Sigmoid colon (tissue), 7 donors: Measurements from ENCODE around the gene NCKAP5. TPM values are rescaled to one million over a fixed set of nuclear protein-coding genes. Genes with fewer than 3 reads are reported as not detected.

Experiments used
- DNase-seq: peaks from one replicate; pipeline ENCODE4 v3.0.0-alpha.2; 2019
- H3K27ac ChIP-seq, 4 donors: fragments of 200-600 bp; sonication (generic); one replicate each; pipeline ENCODE4 v1.5.1; 2016 to 2019; ENCODE audit warnings: mild to moderate bottlenecking in 1 of 4
- H3K27me3 ChIP-seq, 3 donors: fragments of 200-600 bp; sonication (generic); one replicate each; pipeline ENCODE4 v1.5.1; 2019; ENCODE audit warnings: mild to moderate bottlenecking in 1 of 3
- H3K36me3 ChIP-seq, 4 donors: fragments of 200-600 bp; sonication (generic); one replicate each; pipeline ENCODE4 v1.5.1; 2016 to 2019
- H3K4me1 ChIP-seq, 4 donors: fragments of 200-600 bp; sonication (generic); one replicate each; pipeline ENCODE4 v1.5.1; 2017 to 2019
- H3K4me3 ChIP-seq, 4 donors: fragments of 200-600 bp; sonication (generic); one replicate each; pipeline ENCODE4 v1.5.1; 2017 to 2019; ENCODE audit warnings: mild to moderate bottlenecking in 2 of 4, moderate library complexity in 1 of 4
- H3K9me3 ChIP-seq, 4 donors: fragments of 200-600 bp in 3 of 4; sonication (generic) in 3 of 4; one replicate each; pipeline versions ENCODE4 v1.5.1 to v1.6.1; 2013 to 2019
- EP300 ChIP-seq, 4 donors: sonication (generic); formaldehyde crosslinking; IDR thresholded peaks; one replicate each; pipeline ENCODE4 v1.6.1; 2017; ENCODE audit warnings: antibody characterized with exemption in 4 of 4
- POLR2A ChIP-seq, 2 donors: fragments of 450-650 bp; IDR thresholded peaks; one replicate each; pipeline ENCODE4 v1.6.1; 2016; ENCODE audit warnings: antibody characterized with exemption in 2 of 2, mild to moderate bottlenecking in 2 of 2, moderate library complexity in 2 of 2
- POLR2AphosphoS5 ChIP-seq, 4 donors: sonication (generic); formaldehyde crosslinking; IDR thresholded peaks; one replicate each; pipeline ENCODE4 v1.6.1; 2017; ENCODE audit warnings: antibody characterized with exemption in 4 of 4
- WGBS, 2 donors: extraction: QIAGEN DNeasy Blood & Tissue Kit; methylation state at CpG; one replicate each; pipeline ENCODE4 v1.1.7; 2013; 5-methylcytosine and 5-hydroxymethylcytosine counted together
- intact Hi-C: fragments of 100-400 bp; cut with DNase I; formaldehyde crosslinking; loops from one replicate; pipeline ENCODE4 v1.15.1; 2023
- polyA plus RNA-seq, 3 donors: library from polyadenylated mRNA; stranded (reverse); fragments of 200-250 nt; gene quantifications; one replicate each; pipeline ENCODE4 v1.2.3, GENCODE V29; 2013
- total RNA-seq, 4 donors: library from RNA; depleted of rRNA; stranded (reverse); fragments of >200 nt; gene quantifications; one replicate each; pipeline ENCODE4 v1.1.0, GENCODE V29; 2016
- TF ChIP-seq, protein P1 (sequence below), 4 experiments: fragments of 450-650 bp in 3 of 4; fragments of 200-600 bp in 1 of 4; IDR thresholded peaks; one replicate each; pipeline ENCODE4 v1.5.1; 2016 to 2019; ENCODE audit warnings: antibody characterized with exemption in 4 of 4, mild to moderate bottlenecking in 3 of 4, moderate library complexity in 2 of 4
- donor health status: healthy with polysubstance abuse.
- donor health status: Bipolar disorder and iron deficiency.
- donor health status: healthy.

NCKAP5 gene
- total and polyA plus RNA-seq, 7 donors, result under 0.01 to 3.7 (median 0.60) TPM

DNA sequence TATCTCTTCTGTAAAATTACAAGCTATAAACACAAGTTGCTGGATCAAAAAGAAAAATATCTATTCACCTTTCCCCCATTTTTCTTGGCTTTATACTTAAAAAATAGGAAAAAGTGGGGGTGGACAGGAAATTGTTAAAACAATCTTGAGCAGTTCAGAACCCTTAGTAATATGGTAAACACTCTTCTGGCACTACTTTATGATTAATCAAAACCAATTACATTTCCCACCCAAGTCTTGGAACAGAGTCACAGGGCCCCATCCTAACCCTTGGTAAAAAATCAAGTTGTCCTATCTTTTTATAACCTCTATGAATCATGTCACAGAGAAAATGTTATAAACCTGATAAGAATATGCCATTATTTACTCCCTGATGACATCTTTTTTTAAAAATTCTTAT lies 570.0 kb downstream of the NCKAP5 start:
- H3K36me3 ChIP-seq, result no peaks in the 10 kb centered on the region
- H3K27me3 ChIP-seq, result no peaks in the 10 kb centered on the region
- DNase-seq, result no peak
- H3K4me1 ChIP-seq, result no peaks in the 10 kb centered on the region
- H3K9me3 ChIP-seq, result no peaks in the 10 kb centered on the region
- no peak overlapping the region for H3K27ac ChIP-seq
- no peak overlapping the region for H3K4me3 ChIP-seq
- intact Hi-C loops, result no loop called here
- TF ChIP-seq, protein P1, sequence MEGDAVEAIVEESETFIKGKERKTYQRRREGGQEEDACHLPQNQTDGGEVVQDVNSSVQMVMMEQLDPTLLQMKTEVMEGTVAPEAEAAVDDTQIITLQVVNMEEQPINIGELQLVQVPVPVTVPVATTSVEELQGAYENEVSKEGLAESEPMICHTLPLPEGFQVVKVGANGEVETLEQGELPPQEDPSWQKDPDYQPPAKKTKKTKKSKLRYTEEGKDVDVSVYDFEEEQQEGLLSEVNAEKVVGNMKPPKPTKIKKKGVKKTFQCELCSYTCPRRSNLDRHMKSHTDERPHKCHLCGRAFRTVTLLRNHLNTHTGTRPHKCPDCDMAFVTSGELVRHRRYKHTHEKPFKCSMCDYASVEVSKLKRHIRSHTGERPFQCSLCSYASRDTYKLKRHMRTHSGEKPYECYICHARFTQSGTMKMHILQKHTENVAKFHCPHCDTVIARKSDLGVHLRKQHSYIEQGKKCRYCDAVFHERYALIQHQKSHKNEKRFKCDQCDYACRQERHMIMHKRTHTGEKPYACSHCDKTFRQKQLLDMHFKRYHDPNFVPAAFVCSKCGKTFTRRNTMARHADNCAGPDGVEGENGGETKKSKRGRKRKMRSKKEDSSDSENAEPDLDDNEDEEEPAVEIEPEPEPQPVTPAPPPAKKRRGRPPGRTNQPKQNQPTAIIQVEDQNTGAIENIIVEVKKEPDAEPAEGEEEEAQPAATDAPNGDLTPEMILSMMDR (IDR thresholded peaks at IDR 0.05), result no peak
- no peak for TF ChIP-seq EP300 (IDR thresholded peaks at IDR 0.05)
- TF ChIP-seq POLR2AphosphoS5 (IDR thresholded peaks at IDR 0.05), result no peak
- no peak for TF ChIP-seq POLR2A (IDR thresholded peaks at IDR 0.05)

- Histone ChIP-seq H3K4me1 (no peaks in the 10 kb centered on the region), H3K4me3 (no peak overlapping the region), H3K9me3 (no peaks in the 10 kb centered on the region), H3K27ac (no peak overlapping the region), H3K36me3 (no peaks in the 10 kb centered on the region), H3K27me3 (no peaks in the 10 kb centered on the region)
- WGBS, 2 donors, result 54 to 70% methylated on average over 8 of the region's 8 CpGs
- no peak for TF ChIP-seq POLR2A (IDR thresholded peaks at IDR 0.05)
- TF ChIP-seq EP300 (IDR thresholded peaks at IDR 0.05), result no peak
- no peak for TF ChIP-seq POLR2AphosphoS5 (IDR thresholded peaks at IDR 0.05)
- TF ChIP-seq, protein P1 (IDR thresholded peaks at IDR 0.05), result no peak
- intact Hi-C loops, result no loop called here
- DNase-seq, result no peak
Measured at GRCh38 chr2:132991471-132992045, 576.7 kb downstream of the NCKAP5 start.

DNA sequence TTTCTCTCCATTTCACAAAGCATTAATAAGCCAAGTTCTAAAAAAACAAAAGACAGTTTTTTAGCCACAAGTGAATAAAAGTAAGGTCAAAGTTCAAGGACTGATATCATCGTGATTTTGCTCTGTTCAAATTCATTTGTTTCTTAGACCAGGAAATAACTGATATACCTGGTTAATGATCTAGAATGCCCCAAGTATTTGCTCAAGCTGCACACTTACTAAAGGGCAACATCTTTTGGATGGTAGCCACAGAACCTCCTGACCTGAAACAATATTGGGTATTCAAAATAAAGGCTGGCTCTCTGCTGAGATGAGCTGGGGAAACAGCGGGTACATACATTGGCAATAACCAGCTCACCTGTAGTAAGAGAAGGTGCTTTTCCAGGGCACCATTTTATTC lies 583.5 kb downstream of the NCKAP5 start:
- 34 to 72% methylated on average over 2 of the region's 2 CpGs for WGBS, 2 donors
- H3K36me3 ChIP-seq, result no peaks in the 10 kb centered on the region
- no peaks in the 10 kb centered on the region for H3K4me1 ChIP-seq
- H3K27me3 ChIP-seq, result no peaks in the 10 kb centered on the region
- no peak for DNase-seq
- no peak for TF ChIP-seq EP300 (IDR thresholded peaks at IDR 0.05)
- TF ChIP-seq POLR2AphosphoS5 (IDR thresholded peaks at IDR 0.05), result no peak
- TF ChIP-seq POLR2A (IDR thresholded peaks at IDR 0.05), result no peak
- TF ChIP-seq, protein P1 (IDR thresholded peaks at IDR 0.05), result no peak
- no peak overlapping the region for H3K27ac ChIP-seq
- intact Hi-C loops, result no loop called here
- no peak overlapping the region for H3K4me3 ChIP-seq
- H3K9me3 ChIP-seq, result no peaks in the 10 kb centered on the region

DNA sequence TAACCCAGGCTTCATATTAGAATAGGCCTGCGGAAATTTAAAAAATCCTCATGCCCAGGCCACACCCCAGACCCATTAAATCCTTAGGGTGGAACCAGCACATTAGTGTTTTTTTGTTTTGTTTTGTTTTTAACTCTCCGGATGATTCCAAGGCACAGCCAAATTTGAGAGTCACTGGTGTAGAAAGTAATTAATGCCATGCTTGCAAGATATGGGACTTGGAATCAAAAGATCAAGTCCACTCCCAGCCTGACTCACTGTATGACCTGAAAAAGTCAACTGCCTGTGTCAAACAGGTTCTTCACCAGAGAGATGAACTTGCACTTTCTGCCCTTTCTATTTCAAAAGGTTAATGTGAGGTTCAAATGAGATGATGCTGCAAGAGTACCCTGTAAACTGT lies 588.0 kb downstream of the NCKAP5 start:
- WGBS, 2 donors, result 45 to 93% methylated on average over 2 of the region's 2 CpGs
- no peak for TF ChIP-seq POLR2AphosphoS5 (IDR thresholded peaks at IDR 0.05)
- TF ChIP-seq, protein P1 (IDR thresholded peaks at IDR 0.05), result no peak
- no peaks in the 10 kb centered on the region for H3K36me3 ChIP-seq
- H3K4me3 ChIP-seq, result no peak overlapping the region
- no peak overlapping the region for H3K27ac ChIP-seq
- H3K9me3 ChIP-seq, result no peaks in the 10 kb centered on the region
- DNase-seq, result no peak
- H3K27me3 ChIP-seq, result no peaks in the 10 kb centered on the region
- peaks cover 0 to under 1% (median 0%) of the 10 kb centered on the region in 4 donors for H3K4me1 ChIP-seq
- intact Hi-C loops, result no loop called here
